Astrocyte (in vitro differentiated cells and primary cell): ENCODE measurements around the gene DEPDC7. TPM values are rescaled to one million over a fixed set of nuclear protein-coding genes. Genes with fewer than 3 reads are reported as not detected.

Experiments
- DNase-seq: peaks from one replicate; pipeline ENCODE4 v3.0.0-alpha.2; 2010; ENCODE audit warnings: low read depth
- FAIRE-seq: peaks from 2 replicates; lab custom pipeline; 2011; peaks lifted over from hg19 to GRCh38; lab: Jason Lieb, UNC
- H2AFZ ChIP-seq: 2 replicates; pipeline ENCODE4 v1.6.0; 2012; ENCODE audit warnings: low read depth, low read length, inconsistent platforms
- H3K27ac ChIP-seq: 2 replicates; pipeline ENCODE4 v1.5.1; 2011; ENCODE audit warnings: low read depth, low read length, inconsistent platforms
- H3K27me3 ChIP-seq: 2 replicates; pipeline ENCODE4 v1.6.0; 2011; ENCODE audit warnings: low read length, inconsistent platforms; ENCODE audit not compliant: insufficient read depth
- H3K36me3 ChIP-seq: 2 replicates; pipeline ENCODE4 v1.5.1; 2011; ENCODE audit warnings: low read length, inconsistent platforms; ENCODE audit not compliant: insufficient read depth
- H3K4me1 ChIP-seq: 2 replicates; pipeline ENCODE4 v1.5.1; 2011; ENCODE audit warnings: low read length, inconsistent platforms; ENCODE audit not compliant: insufficient read depth
- H3K4me2 ChIP-seq: 2 replicates; pipeline ENCODE4 v1.6.0; 2012; ENCODE audit warnings: low read length, inconsistent platforms
- H3K4me3 ChIP-seq: 2 replicates; pipeline ENCODE4 v1.5.1; 2011; ENCODE audit warnings: low read depth, mild to moderate bottlenecking, low read length, inconsistent platforms; ENCODE audit not compliant: insufficient read depth
- H3K79me2 ChIP-seq: 2 replicates; pipeline ENCODE4 v1.6.0; 2012; ENCODE audit warnings: mild to moderate bottlenecking, low read length, inconsistent platforms; ENCODE audit not compliant: insufficient read depth
- H3K9ac ChIP-seq: 2 replicates; pipeline ENCODE4 v1.6.0; 2012; ENCODE audit warnings: mild to moderate bottlenecking, low read length, inconsistent platforms
- H3K9me3 ChIP-seq: 2 replicates; pipeline ENCODE4 v1.5.1; 2012; ENCODE audit warnings: low read depth, mild to moderate bottlenecking, low read length, inconsistent platforms; ENCODE audit not compliant: insufficient read depth
- H4K20me1 ChIP-seq: 2 replicates; pipeline ENCODE4 v1.6.0; 2012; ENCODE audit warnings: low read length, inconsistent platforms; ENCODE audit not compliant: insufficient read depth
- H3K27ac Mint-ChIP-seq: one replicate; pipeline ENCODE4 v1.8.0; 2021; ENCODE audit warnings: mild to moderate bottlenecking, mixed read lengths; ENCODE audit not compliant: unreplicated experiment
- H3K27me3 Mint-ChIP-seq: one replicate; pipeline ENCODE4 v1.8.0; 2021; ENCODE audit warnings: low read depth, mixed read lengths; ENCODE audit not compliant: unreplicated experiment
- H3K36me3 Mint-ChIP-seq: one replicate; pipeline ENCODE4 v1.8.0; 2021; ENCODE audit warnings: low read depth, mixed read lengths; ENCODE audit not compliant: unreplicated experiment
- H3K4me1 Mint-ChIP-seq: one replicate; pipeline ENCODE4 v1.8.0; 2021; ENCODE audit warnings: low read depth, mixed read lengths; ENCODE audit not compliant: unreplicated experiment
- H3K4me3 Mint-ChIP-seq: one replicate; pipeline ENCODE4 v1.8.0; 2021; ENCODE audit warnings: mild to moderate bottlenecking, moderate library complexity, mixed read lengths; ENCODE audit not compliant: unreplicated experiment
- H3K9me3 Mint-ChIP-seq: one replicate; pipeline ENCODE4 v1.8.0; 2021; ENCODE audit warnings: mild to moderate bottlenecking, mixed read lengths; ENCODE audit not compliant: unreplicated experiment
- EZH2 ChIP-seq: IDR thresholded peaks from 2 replicates; pipeline ENCODE4 v1.6.1; 2012; ENCODE audit warnings: mild to moderate bottlenecking, low read length, inconsistent platforms; ENCODE audit not compliant: insufficient read depth
- total RNA-seq: library from RNA; stranded (reverse); gene quantifications from 2 replicates; pipeline ENCODE4 v1.2.1, GENCODE V29; 2021
- TF ChIP-seq, protein P1 (sequence below): IDR thresholded peaks from 2 replicates; pipeline ENCODE4 v1.5.1; 2011; ENCODE audit warnings: low read depth, mild to moderate bottlenecking, inconsistent platforms, low read length, moderate library complexity; ENCODE audit not compliant: insufficient read depth

DEPDC7 gene
- total RNA-seq, 1 donor from 2014 or later: 3.7 TPM

DNA sequence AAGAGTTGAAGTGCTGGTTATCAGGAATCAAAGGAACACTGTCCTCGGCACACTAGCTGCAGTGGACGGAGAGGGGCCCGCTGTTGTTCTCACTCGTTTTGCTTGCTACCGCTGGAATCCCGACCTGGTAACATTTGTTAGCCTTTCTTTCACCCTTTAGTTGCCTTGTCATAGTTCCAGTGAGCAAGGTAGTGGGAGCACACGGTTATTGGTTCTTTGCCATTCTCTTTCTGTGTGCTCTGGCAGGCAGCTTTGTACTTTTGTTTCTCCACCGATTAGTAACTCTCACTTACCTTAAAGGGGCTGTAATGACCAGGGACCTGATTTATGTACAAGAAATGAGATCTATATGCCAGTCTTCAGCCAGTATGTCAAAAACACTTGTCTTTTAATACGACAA, 1.8 kb downstream of the DEPDC7 start:
- Histone ChIP-seq H3K27ac (no peak overlapping the region), H4K20me1 (no peaks in the 10 kb centered on the region), H3K36me3 (no peaks in the 10 kb centered on the region), H3K4me2 (peak overlapping the region; percentile 89), H3K79me2 (peaks cover 6% of the 10 kb centered on the region), H3K4me1 (peaks cover 5% of the 10 kb centered on the region), H2AFZ (no peak overlapping the region), H3K4me3 (no peak overlapping the region), H3K9me3 (no peaks in the 10 kb centered on the region), H3K9ac (no peak overlapping the region), H3K27me3 (no peaks in the 10 kb centered on the region)
- Mint-ChIP-seq H3K27ac (no peak overlapping the region), H3K9me3 (peaks cover 5% of the 10 kb centered on the region), H3K27me3 (peaks cover 8% of the 10 kb centered on the region), H3K4me3 (no peak overlapping the region), H3K36me3 (no peaks in the 10 kb centered on the region), H3K4me1 (peaks cover 4% of the 10 kb centered on the region)
- TF ChIP-seq, protein P1, sequence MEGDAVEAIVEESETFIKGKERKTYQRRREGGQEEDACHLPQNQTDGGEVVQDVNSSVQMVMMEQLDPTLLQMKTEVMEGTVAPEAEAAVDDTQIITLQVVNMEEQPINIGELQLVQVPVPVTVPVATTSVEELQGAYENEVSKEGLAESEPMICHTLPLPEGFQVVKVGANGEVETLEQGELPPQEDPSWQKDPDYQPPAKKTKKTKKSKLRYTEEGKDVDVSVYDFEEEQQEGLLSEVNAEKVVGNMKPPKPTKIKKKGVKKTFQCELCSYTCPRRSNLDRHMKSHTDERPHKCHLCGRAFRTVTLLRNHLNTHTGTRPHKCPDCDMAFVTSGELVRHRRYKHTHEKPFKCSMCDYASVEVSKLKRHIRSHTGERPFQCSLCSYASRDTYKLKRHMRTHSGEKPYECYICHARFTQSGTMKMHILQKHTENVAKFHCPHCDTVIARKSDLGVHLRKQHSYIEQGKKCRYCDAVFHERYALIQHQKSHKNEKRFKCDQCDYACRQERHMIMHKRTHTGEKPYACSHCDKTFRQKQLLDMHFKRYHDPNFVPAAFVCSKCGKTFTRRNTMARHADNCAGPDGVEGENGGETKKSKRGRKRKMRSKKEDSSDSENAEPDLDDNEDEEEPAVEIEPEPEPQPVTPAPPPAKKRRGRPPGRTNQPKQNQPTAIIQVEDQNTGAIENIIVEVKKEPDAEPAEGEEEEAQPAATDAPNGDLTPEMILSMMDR: no peak
- no peak for TF ChIP-seq EZH2
- FAIRE-seq (no peak), DNase-seq (no peak)

DNA sequence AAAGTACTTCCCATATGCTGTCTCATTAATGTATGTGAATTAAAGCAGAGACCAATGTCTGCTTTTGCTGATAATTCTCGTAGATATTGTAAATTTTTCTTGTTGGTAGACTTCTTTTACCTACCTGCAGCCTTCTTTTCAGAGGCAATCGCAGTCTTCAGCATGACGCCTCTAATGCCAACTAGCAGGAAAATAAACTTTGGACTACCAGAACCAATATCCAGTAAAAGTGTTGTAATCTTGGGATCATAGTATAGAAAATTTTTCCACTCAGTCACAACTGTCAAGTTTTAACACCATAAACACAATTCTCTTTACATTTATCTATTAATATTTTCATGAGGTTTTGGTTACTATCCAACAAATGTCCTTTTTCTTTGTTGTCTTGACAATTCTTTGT, 2.3 kb downstream of the DEPDC7 start:
- Histone ChIP-seq H3K9ac (no peak overlapping the region), H4K20me1 (no peaks in the 10 kb centered on the region), H2AFZ (no peak overlapping the region), H3K27ac (no peak overlapping the region), H3K36me3 (no peaks in the 10 kb centered on the region), H3K4me1 (peaks cover 5% of the 10 kb centered on the region), H3K4me2 (no peak overlapping the region), H3K27me3 (no peaks in the 10 kb centered on the region), H3K4me3 (no peak overlapping the region), H3K79me2 (peaks cover 6% of the 10 kb centered on the region), H3K9me3 (no peaks in the 10 kb centered on the region)
- H3K27ac Mint-ChIP-seq: no peak overlapping the region
- DNase-seq (no peak), FAIRE-seq (no peak)
- H3K27me3 Mint-ChIP-seq: peaks cover 8% of the 10 kb centered on the region
- no peaks in the 10 kb centered on the region for H3K36me3 Mint-ChIP-seq
- peaks cover 5% of the 10 kb centered on the region for H3K9me3 Mint-ChIP-seq
- peaks cover 4% of the 10 kb centered on the region for H3K4me1 Mint-ChIP-seq
- no peak overlapping the region for H3K4me3 Mint-ChIP-seq
- TF ChIP-seq, protein P1: no peak
- no peak for TF ChIP-seq EZH2

DNA sequence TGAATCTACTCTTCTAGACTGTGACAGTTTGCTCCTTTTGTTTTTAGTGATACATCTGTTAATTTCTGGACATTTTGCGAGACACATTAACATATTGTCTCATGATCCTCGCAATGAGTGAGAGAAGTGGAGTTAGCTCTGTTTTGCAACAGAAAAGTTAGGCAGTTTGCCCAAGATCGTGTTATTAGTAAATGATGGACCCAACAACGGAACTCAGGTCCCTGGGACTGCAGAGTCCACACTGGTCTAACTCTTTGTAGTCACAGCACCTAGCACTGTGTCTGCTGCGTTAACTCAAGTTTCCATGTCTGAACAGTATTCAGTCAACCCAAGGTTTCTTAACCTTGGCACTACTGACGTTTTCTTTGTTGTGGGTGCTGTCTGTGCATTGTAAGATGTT, 3.2 kb downstream of the DEPDC7 start:
- Mint-ChIP-seq H3K27ac (no peak overlapping the region), H3K4me3 (no peak overlapping the region), H3K36me3 (no peaks in the 10 kb centered on the region), H3K9me3 (peaks cover 3% of the 10 kb centered on the region), H3K4me1 (peaks cover 4% of the 10 kb centered on the region), H3K27me3 (peaks cover 8% of the 10 kb centered on the region)
- Histone ChIP-seq H3K27ac (no peak overlapping the region), H3K79me2 (peaks cover 6% of the 10 kb centered on the region), H3K9ac (no peak overlapping the region), H3K4me3 (no peak overlapping the region), H3K27me3 (no peaks in the 10 kb centered on the region), H3K36me3 (no peaks in the 10 kb centered on the region), H4K20me1 (no peaks in the 10 kb centered on the region), H3K4me1 (peaks cover 5% of the 10 kb centered on the region), H2AFZ (no peak overlapping the region), H3K4me2 (no peak overlapping the region), H3K9me3 (no peaks in the 10 kb centered on the region)
- DNase-seq (no peak), FAIRE-seq (no peak)
- TF ChIP-seq, protein P1: no peak
- no peak for TF ChIP-seq EZH2
